Stimulated activated naive B cell treated with anti-CD40 and anti-IgM and Interleukin-4, amounts not matched to agents 10 μg/mL and 1 μg/mL and 100 μg/mL, for 72 hours (primary cell): ENCODE measurements around the gene LIPC.

ENCODE experiments used
- ATAC-seq, 2 donors: fragments of 150-1000 bp; cut with Tn5 transposase; replicated peaks; 2 replicates each; pipeline ENCODE4 v1.10.0; 2021; ENCODE audit warnings: moderate library complexity in 1 of 2
- DNase-seq: peaks from one replicate; pipeline ENCODE4 v3.0.0; 2021
- H3K27ac Mint-ChIP-seq: one replicate; pipeline ENCODE4 v1.8.0; 2022; ENCODE audit warnings: mild to moderate bottlenecking, mixed read lengths
- H3K27me3 Mint-ChIP-seq, 2 donors: one replicate each; pipeline ENCODE4 v1.8.0; 2022; ENCODE audit warnings: mixed read lengths in 2 of 2
- H3K36me3 Mint-ChIP-seq, 2 donors: one replicate each; pipeline ENCODE4 v1.8.0; 2022; ENCODE audit warnings: mixed read lengths in 2 of 2, mild to moderate bottlenecking in 1 of 2
- H3K4me1 Mint-ChIP-seq, 2 donors: one replicate each; pipeline ENCODE4 v1.8.0; 2022; ENCODE audit warnings: mixed read lengths in 2 of 2, mild to moderate bottlenecking in 1 of 2
- H3K4me3 Mint-ChIP-seq, 2 donors: one replicate each; pipeline ENCODE4 v1.8.0; 2022; ENCODE audit warnings: mild to moderate bottlenecking in 2 of 2, mixed read lengths in 2 of 2, moderate library complexity in 1 of 2
- H3K9me3 Mint-ChIP-seq, 2 donors: one replicate each; pipeline ENCODE4 v1.8.0; 2022; ENCODE audit warnings: mixed read lengths in 2 of 2, mild to moderate bottlenecking in 1 of 2

Gene LIPC

DNA sequence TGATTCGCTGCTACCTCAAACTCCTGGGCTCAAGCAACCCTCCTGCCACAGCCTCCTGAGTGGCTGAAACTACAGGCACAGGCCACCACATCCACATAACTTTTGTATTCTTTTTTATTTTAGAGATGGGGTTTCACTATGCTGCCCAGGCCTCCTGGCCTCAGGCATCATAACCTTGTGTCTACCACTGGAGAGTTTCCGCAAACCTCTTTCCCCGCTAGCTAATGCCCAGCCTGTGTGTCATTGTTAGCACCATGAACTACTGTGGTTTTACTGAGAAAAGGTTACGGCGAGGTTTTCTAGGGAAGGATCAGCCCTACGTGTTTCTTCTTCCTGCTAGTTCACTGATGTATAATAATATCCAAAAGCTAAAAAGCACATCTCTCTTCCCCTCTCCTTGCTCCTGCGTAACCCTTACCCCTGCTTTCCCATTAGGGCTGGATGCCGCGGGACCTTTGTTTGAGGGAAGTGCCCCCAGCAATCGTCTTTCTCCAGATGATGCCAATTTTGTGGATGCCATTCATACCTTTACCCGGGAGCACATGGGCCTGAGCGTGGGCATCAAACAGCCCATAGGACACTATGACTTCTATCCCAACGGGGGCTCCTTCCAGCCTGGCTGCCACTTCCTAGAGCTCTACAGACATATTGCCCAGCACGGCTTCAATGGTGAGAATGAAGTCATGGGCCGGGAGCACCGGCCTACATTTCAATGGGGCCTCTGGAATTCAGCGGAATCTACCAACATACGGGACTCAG lies 113.7 kb downstream of the LIPC start:
- H3K4me3 Mint-ChIP-seq = no peak overlapping the region
- peaks cover 5 to 6% of the 10 kb centered on the region in 2 donors for H3K27me3 Mint-ChIP-seq
- ATAC-seq (peak; percentile 39 to 50), DNase-seq (no peak)
- H3K36me3 Mint-ChIP-seq = no peaks in the 10 kb centered on the region
- no peaks in the 10 kb centered on the region for H3K9me3 Mint-ChIP-seq
- H3K27ac Mint-ChIP-seq = peak overlapping the region; percentile 62
- H3K4me1 Mint-ChIP-seq = peaks cover 0 to 2% of the 10 kb centered on the region in 2 donors

DNA sequence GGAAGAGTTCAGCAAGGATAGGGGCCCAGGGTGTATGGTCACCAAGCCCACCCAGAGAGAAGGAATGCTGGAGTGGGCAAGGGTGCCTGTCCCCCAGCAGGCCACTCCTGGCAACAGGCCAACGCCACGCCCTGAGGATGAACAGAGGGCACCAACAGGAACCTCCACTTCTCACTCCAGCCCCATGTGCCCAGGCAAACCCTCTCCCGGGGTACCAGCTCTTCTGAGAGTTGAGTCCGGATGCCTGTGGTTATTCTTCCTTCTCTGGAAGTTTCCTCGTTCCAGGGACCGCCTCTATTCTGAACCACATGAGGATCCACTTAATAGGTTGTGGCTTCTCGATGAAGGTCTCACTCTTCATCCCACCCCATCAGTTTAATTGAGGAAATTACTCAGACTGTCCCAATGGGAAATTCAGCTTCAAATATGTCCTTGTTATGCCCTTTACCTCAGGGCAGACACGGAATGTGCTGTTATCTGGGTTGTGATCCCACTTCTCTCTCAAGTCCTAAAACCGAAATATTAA lies 114.3 kb downstream of the LIPC start:
- no peak overlapping the region for H3K4me3 Mint-ChIP-seq
- no peak overlapping the region for H3K27ac Mint-ChIP-seq
- DNase-seq (no peak), ATAC-seq (no peak)
- no peaks in the 10 kb centered on the region for H3K9me3 Mint-ChIP-seq
- no peaks in the 10 kb centered on the region for H3K36me3 Mint-ChIP-seq
- H3K4me1 Mint-ChIP-seq = peaks cover 5% of the 10 kb centered on the region in 2 donors
- peaks cover 9 to 10% of the 10 kb centered on the region in 2 donors for H3K27me3 Mint-ChIP-seq

- Mint-ChIP-seq H3K36me3 (no peaks in the 10 kb centered on the region), H3K4me1 (peaks cover 10 to 13% of the 10 kb centered on the region in 2 donors), H3K4me3 (no peak overlapping the region), H3K9me3 (no peaks in the 10 kb centered on the region), H3K27ac (peak overlapping the region; percentile 16), H3K27me3 (peaks cover 15 to 18% of the 10 kb centered on the region in 2 donors)
- DNase-seq = no peak
- no peak for ATAC-seq
Measured at GRCh38 chr15:58546635-58547627, 115.1 kb downstream of the LIPC start.

GRCh38 chr15:58547628-58548307 lies 116.0 kb downstream of the LIPC start:
- no peak overlapping the region for H3K4me3 Mint-ChIP-seq
- DNase-seq (no peak), ATAC-seq (no peak)
- peaks cover 24 to 27% of the 10 kb centered on the region in 2 donors for H3K27me3 Mint-ChIP-seq
- H3K4me1 Mint-ChIP-seq = peaks cover 10 to 19% of the 10 kb centered on the region in 2 donors
- H3K36me3 Mint-ChIP-seq = no peaks in the 10 kb centered on the region
- no peaks in the 10 kb centered on the region for H3K9me3 Mint-ChIP-seq
- no peak overlapping the region for H3K27ac Mint-ChIP-seq

GRCh38 chr15:58548308-58549012 lies 116.7 kb downstream of the LIPC start:
- Mint-ChIP-seq H3K4me3 (no peak overlapping the region), H3K27ac (no peak overlapping the region), H3K27me3 (peaks cover 25 to 33% of the 10 kb centered on the region in 2 donors), H3K9me3 (no peaks in the 10 kb centered on the region), H3K4me1 (peaks cover 10 to 19% of the 10 kb centered on the region in 2 donors), H3K36me3 (no peaks in the 10 kb centered on the region)
- DNase-seq = no peak
- ATAC-seq = no peak

GRCh38 chr15:58549013-58549784 lies 117.4 kb downstream of the LIPC start:
- no peak for DNase-seq

GRCh38 chr15:58549785-58550074 lies 117.9 kb downstream of the LIPC start:
- ATAC-seq = no peak
- Mint-ChIP-seq H3K27ac (no peak overlapping the region), H3K4me1 (peaks cover 10 to 19% of the 10 kb centered on the region in 2 donors)

More at GRCh38 chr15:58549013-58549784, 117.4 kb downstream of the LIPC start:
- Mint-ChIP-seq H3K4me1 (peaks cover 10 to 19% of the 10 kb centered on the region in 2 donors), H3K36me3 (no peaks in the 10 kb centered on the region), H3K4me3 (no peak overlapping the region), H3K27me3 (peaks cover 25 to 33% of the 10 kb centered on the region in 2 donors), H3K27ac (no peak overlapping the region), H3K9me3 (no peaks in the 10 kb centered on the region)
- ATAC-seq = no peak

GRCh38 chr15:58551084-58551763 lies 119.4 kb downstream of the LIPC start:
- ATAC-seq (peak; percentile 79 to 86), DNase-seq (peak; percentile 11)
- Mint-ChIP-seq H3K27me3 (peaks cover 33 to 34% of the 10 kb centered on the region in 2 donors), H3K4me3 (peak overlapping the region; percentile 56 to 65), H3K4me1 (peaks cover 12 to 19% of the 10 kb centered on the region in 2 donors), H3K27ac (peak overlapping the region; percentile 85), H3K36me3 (no peaks in the 10 kb centered on the region), H3K9me3 (no peaks in the 10 kb centered on the region)

More at GRCh38 chr15:58549785-58550074, 117.9 kb downstream of the LIPC start:
- H3K4me3 Mint-ChIP-seq = no peak overlapping the region
- no peaks in the 10 kb centered on the region for H3K36me3 Mint-ChIP-seq
- no peaks in the 10 kb centered on the region for H3K9me3 Mint-ChIP-seq
- H3K27me3 Mint-ChIP-seq = peaks cover 25 to 33% of the 10 kb centered on the region in 2 donors
- no peak for DNase-seq

DNA sequence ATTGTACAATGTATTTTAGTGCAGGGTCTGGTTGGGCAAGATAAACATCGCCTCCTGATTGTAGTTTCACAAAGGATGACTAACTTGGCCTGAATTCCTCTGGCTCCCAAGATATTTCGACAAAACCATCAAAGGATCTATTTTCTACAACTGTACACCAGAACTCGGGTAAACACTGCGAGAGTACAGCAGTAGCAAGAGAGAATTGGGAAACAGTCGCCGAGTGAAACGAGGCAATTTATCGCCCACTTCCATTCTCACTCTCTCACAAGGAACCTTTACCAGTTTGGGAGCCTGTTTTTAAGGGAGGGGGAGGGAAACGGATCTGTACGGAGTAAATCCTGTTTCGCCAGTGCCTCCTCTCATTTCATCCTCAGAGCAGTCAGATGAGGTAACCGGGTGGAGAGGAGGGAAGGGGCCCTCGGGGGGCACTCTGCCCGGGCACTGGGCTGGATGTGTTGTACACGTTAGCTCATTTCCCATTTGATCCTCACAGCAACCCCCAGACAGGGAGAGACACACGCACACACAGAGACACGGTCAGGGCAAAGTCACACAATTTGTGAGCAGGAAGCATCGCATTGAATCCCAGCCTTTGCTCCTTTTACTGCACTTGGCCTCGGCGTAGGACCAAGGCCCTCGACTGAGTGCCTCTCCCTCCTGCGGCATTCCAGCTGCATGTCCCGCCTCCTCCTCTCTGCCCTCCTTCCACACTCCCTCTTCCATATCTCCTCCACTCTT lies 120.1 kb downstream of the LIPC start:
- H3K9me3 Mint-ChIP-seq = no peaks in the 10 kb centered on the region
- no peaks in the 10 kb centered on the region for H3K36me3 Mint-ChIP-seq
- H3K4me3 Mint-ChIP-seq = peak overlapping the region; percentile 8 to 56
- ATAC-seq (peak in 1 of 2 donors; percentile 13), DNase-seq (no peak)
- peaks cover 33 to 34% of the 10 kb centered on the region in 2 donors for H3K27me3 Mint-ChIP-seq
- H3K27ac Mint-ChIP-seq = no peak overlapping the region
- H3K4me1 Mint-ChIP-seq = peaks cover 12 to 19% of the 10 kb centered on the region in 2 donors

DNA sequence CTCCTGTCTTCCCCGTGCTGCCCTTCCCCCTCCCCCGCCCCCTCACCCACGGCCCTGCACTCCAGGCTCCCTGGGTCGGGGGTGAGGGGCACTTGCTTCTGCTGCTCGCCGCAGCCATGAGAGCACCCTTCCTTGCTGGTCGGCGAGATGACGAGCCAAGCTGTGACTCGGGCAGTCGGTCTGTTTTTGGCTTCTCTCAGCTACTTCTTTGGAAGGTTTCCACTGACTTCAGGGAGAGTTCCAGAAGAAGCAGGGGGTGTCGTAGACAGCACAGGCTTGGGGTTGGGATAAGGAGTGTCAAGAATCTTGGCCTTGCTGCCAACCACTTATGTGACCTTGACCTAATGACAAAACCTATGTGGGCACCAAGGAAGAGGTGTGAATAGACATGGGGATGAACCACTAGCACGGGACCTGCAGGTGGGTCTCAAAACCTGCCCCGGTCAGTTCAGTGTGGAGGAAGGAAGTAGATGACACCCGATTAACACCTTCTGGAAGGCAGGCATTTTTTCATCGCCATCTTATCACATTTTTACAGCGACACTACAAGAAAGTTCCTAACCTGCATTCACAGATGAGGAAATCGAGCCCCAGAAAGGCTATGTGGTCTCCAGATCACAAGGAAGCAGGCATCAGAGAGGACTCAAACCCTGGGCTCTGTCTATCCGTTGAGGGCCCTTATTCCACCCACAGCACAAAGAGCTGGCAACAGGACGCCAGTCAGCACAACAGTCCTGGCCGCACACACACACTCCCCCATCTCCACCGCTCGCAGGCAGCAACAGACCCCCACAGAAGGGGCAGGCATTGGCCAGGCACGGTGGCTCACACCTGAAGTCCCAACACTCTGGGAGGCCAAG lies 120.9 kb downstream of the LIPC start:
- H3K27ac Mint-ChIP-seq = no peak overlapping the region
- no peaks in the 10 kb centered on the region for H3K9me3 Mint-ChIP-seq
- H3K27me3 Mint-ChIP-seq = peaks cover 33 to 34% of the 10 kb centered on the region in 2 donors
- peaks cover 12 to 19% of the 10 kb centered on the region in 2 donors for H3K4me1 Mint-ChIP-seq
- DNase-seq (no peak), ATAC-seq (no peak)
- H3K4me3 Mint-ChIP-seq = no peak overlapping the region
- no peaks in the 10 kb centered on the region for H3K36me3 Mint-ChIP-seq

DNA sequence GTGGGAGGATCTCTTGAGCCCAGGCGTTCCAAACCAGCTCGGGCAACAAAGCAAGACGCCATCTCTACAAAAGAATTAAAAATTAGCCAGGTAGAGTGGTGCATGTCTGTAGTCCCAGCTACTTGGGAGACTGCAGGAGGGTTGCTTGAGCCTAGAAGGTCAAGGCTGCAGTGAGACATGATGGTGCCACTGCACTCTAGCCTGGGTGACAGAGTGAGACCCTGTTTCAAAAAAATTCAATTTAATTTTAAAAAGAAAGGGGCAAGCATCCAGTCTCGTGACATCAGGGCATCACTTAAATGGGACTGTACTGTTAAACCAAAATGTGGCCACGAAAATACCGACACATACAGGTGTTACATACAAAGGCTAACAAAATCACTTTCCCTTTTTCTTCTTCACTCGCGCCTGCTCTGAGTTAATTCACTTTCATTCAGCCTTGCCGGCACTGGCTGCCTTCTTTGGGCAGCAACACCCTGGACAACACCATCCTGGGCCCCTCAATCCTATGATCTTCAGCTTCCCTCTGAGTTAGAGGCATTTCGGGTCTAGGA lies 121.7 kb downstream of the LIPC start:
- Mint-ChIP-seq H3K9me3 (no peaks in the 10 kb centered on the region), H3K4me1 (peaks cover 10 to 19% of the 10 kb centered on the region in 2 donors), H3K4me3 (no peak overlapping the region), H3K27me3 (peaks cover 33 to 34% of the 10 kb centered on the region in 2 donors), H3K36me3 (no peaks in the 10 kb centered on the region), H3K27ac (no peak overlapping the region)
- ATAC-seq = no peak
- no peak for DNase-seq
